GM12873 (cell line): Measurements from ENCODE around the gene CDH4.

Source experiments
- TF ChIP-seq, protein P1 (sequence below): IDR thresholded peaks from 2 replicates; pipeline ENCODE4 v1.5.1; 2012; ENCODE audit warnings: low read depth, mild to moderate bottlenecking, moderate library complexity, low read length, control low read depth; ENCODE audit not compliant: insufficient read depth; ENCODE audit errors: missing control alignments

The CDH4 gene

DNA sequence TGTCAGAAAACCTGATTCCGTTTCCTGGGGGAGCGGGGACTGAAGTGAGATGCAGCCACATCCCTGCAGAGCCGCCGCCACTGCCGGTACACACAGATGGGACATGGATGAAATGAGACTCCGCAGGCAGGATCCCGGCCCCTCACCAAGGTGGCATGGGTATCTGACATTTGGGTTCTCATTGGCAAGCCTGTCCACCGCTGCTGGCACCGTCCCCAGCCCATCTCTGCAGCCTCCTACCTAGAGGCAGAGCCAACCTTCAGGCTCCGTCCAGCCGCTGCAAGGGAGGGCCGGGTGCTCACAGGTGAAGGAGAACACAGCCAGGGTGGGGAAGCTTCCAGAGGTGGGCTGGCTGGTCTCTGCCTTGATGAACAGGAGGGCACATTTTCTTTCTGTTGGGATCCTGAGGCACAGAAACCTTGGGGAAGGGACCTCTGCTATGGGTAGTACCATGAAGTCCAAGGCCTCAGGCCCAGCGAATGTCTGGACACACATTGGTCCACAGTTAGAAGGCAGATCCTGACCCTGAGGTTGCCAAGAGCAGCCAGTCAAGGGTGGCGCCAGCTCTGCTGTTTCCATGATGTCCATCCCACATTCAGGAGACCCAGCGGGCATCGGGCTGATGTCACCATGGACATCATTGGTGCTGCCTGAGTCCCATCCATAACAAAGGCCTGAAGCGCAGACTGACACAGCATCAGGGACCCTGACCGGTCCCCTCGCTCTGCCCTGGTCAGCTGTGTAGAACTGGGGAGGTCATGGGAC lies 636.2 kb downstream of the CDH4 start:
- TF ChIP-seq, protein P1, sequence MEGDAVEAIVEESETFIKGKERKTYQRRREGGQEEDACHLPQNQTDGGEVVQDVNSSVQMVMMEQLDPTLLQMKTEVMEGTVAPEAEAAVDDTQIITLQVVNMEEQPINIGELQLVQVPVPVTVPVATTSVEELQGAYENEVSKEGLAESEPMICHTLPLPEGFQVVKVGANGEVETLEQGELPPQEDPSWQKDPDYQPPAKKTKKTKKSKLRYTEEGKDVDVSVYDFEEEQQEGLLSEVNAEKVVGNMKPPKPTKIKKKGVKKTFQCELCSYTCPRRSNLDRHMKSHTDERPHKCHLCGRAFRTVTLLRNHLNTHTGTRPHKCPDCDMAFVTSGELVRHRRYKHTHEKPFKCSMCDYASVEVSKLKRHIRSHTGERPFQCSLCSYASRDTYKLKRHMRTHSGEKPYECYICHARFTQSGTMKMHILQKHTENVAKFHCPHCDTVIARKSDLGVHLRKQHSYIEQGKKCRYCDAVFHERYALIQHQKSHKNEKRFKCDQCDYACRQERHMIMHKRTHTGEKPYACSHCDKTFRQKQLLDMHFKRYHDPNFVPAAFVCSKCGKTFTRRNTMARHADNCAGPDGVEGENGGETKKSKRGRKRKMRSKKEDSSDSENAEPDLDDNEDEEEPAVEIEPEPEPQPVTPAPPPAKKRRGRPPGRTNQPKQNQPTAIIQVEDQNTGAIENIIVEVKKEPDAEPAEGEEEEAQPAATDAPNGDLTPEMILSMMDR: no peak

DNA sequence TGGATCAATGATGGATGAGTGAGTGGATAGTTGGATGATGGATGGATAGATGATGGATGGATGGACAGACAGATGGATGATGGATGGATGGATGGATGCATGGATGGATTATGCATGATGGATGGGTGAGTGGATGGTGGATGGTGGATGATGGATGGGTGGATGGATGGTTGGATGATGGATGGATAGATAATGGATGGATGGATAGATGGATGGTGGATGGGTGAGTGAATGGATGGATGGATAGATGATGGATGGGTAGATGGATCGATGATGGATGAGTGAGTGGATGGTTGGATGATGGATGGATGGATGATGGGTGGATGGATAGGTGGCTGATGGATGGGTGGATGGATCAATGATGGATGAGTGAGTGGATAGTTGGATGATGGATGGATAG lies 637.6 kb downstream of the CDH4 start:
- TF ChIP-seq, protein P1: no peak

DNA sequence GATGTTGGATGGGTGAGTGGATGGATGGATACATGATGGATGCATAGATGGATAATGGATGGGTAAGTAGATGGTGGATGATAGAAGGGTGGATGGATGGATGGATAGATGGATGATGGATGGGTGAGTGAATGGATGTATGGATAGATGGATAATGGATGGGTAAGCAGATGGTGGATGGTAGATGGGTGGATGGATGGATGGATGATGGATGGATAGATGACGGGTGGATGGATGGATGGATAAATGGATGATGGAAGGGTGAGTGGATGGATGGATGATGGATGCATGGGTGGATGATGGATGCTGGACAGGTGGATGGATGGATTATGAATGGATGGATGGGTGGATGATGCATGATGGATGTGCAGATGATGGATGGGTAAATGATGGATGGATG lies 638.1 kb downstream of the CDH4 start:
- TF ChIP-seq, protein P1: no peak

DNA sequence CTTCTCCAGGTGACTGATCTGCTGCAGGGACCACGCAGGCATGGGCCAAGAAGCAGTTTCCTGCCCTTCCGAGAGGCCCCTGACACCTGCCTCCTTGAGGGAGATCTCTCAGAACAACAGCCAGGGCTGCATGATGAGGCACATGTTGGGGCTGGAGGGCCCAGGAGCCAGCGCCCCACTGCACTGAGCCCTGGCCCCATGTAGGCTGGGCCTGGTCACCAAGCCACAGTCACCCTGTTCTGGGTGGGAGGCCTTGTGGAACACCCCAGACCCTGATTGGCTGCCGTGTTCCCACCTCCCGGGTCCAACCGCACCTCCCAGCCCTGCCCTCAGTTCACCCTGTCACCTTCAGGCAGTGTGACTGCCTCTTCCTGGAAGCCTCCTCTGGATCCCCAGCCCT lies 639.4 kb downstream of the CDH4 start:
- TF ChIP-seq, protein P1: no peak

DNA sequence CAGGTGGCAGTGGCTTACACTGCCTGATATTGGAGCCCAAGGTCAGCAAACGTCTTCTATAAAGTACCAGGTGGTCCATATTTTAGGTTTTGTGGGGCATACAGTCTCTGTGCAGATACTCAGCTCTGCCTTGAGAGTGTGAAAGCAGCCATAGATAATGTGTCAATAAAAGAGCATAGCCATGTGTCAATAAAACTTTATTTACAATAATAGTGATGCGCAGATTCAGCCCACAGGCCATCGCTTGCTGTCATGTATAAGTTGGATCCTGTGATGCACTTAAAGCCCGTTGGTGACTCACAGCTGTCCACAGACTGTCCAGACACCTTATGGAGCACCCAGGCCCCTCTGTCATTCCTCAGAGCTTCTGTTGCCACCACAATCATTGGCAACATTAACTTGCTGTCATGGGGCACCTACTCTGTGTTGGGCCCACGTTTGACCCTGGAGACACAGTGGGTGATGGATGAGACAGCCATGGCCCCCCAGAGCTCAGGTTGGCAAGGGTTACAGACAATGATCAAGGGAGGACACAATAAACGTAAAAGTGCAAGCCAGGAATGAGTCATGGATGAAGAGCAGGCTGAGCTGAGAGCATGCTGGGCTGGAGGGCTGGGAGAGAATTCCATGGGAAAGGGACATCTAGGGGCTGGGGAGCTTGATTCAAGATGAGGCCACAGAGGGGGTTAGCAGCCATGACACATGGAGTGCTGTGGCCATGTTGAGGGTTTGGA lies 640.0 kb downstream of the CDH4 start:
- TF ChIP-seq, protein P1: no peak

DNA sequence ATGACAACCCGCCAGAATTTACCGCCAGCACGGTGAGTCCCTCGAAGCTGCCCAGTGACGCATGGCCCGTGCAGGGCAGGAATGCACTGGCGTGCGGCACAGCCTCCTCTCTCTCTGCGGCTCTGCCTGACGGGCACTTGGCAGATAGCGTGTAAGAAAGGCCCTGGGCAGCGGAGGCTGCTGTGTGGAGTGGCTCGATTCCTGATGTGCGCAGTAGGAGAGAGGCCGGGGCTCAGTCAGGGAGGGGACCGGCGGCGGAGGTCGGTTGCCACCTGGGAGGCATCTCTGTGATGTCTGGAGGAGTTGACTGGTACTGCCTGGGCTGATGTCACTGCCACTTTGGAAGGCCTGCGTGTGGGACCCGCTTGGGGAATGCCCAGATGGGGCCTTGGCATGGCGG lies 643.0 kb downstream of the CDH4 start:
- TF ChIP-seq, protein P1: no peak

DNA sequence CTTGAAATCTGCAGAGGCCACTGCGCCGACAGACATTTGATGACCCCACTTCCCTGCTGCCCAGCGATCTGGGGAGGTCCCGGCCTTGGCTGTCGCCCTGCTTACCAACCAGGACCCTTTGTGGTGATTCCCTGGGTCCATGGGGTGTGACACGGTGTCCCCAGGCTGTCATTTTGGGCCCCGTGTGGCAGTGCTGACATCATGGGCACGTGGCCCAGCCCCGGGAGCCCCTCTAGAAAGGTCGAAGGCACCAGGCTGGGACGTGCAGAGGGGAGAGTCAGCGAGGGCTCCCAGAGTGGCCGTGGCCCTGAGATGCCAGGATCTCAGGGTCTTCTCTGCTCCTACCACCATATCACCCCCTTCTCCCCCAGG lies 643.6 kb downstream of the CDH4 start:
- TF ChIP-seq, protein P1: no peak
